ENCODE measurements around the gene IGSF9. TPM values are rescaled to one million over a fixed set of nuclear protein-coding genes. Genes with fewer than 3 reads are reported as not detected.

IGSF9 gene
- total RNA-seq, 1 donor from 2014 or later: 2.1 TPM

- Histone ChIP-seq H3K4me1 (ENCODE audit: insufficient read depth, low read length) (no peaks in the 10 kb centered on the region), H2AFZ (ENCODE audit: low read depth, low read length) (no peak overlapping the region), H3K9ac (ENCODE audit: low read length) (no peak overlapping the region), H3K79me2 (ENCODE audit: insufficient read depth, low read length) (peaks cover 13% of the 10 kb centered on the region), H3K27me3 (ENCODE audit: insufficient read depth, low read length) (no peaks in the 10 kb centered on the region), H3K36me3 (ENCODE audit: insufficient read depth, low read length) (no peaks in the 10 kb centered on the region), H3K9me3 (ENCODE audit: insufficient read depth, low read depth, low read length) (no peaks in the 10 kb centered on the region), H4K20me1 (ENCODE audit: insufficient read depth, low read length) (peaks cover 5% of the 10 kb centered on the region), H3K4me2 (ENCODE audit: low read length) (no peak overlapping the region), H3K4me3 (ENCODE audit: insufficient read depth, low read depth, low read length) (no peak overlapping the region), H3K27ac (ENCODE audit: low read depth, low read length) (no peak overlapping the region)
- H3K9me3 Mint-ChIP-seq (ENCODE audit: unreplicated experiment): no peaks in the 10 kb centered on the region
- H3K36me3 Mint-ChIP-seq (ENCODE audit: low read depth, unreplicated experiment): peaks cover 6% of the 10 kb centered on the region
- DNase-seq (ENCODE audit: low read depth) (no peak), FAIRE-seq (no peak)
- H3K27ac Mint-ChIP-seq (ENCODE audit: unreplicated experiment): no peak overlapping the region
- TF ChIP-seq CTCF (IDR thresholded peaks at IDR 0.05; ENCODE audit: insufficient read depth, low read depth, low read length) (no peak), EZH2 (IDR thresholded peaks at IDR 0.05; ENCODE audit: insufficient read depth, low read length) (no peak)
- peaks cover 10% of the 10 kb centered on the region for H3K4me1 Mint-ChIP-seq (ENCODE audit: low read depth, unreplicated experiment)
- H3K4me3 Mint-ChIP-seq (ENCODE audit: unreplicated experiment): no peak overlapping the region
- H3K27me3 Mint-ChIP-seq (ENCODE audit: low read depth, unreplicated experiment): peaks cover 24% of the 10 kb centered on the region
Measured at GRCh38 chr1:159929155-159930051, 16.0 kb downstream of the IGSF9 start.

DNA sequence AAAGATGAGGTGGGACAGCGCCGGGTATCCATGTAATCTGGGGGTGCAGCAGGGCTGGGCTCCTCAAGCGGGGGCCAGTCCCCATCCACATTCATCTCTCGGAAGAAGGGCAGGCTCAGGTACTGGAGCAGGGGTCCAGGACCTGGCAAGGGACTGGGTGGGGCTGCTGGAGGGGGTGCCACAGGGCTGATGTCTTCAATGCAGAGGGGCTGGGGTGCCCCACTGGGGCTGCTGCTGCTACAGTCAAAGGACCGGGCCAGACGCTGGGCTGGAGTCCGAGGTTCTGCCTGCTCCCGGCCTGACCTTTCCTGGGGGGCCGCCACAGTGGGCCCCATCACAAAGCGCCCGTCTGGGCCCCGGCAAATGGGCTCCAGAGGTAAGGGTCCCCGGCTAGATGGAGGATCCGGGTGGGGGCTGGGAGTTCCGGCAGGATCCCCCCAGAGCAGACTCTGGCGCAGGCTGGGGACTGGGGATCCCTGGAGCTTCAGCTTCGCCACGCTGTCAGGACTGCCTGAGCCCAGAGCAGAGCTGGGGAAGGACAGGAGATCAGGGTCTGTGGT, 16.8 kb downstream of the IGSF9 start:
- Histone ChIP-seq H3K9me3 (ENCODE audit: insufficient read depth, low read depth, low read length) (no peaks in the 10 kb centered on the region), H3K79me2 (ENCODE audit: insufficient read depth, low read length) (peaks cover 22% of the 10 kb centered on the region), H3K4me2 (ENCODE audit: low read length) (no peak overlapping the region), H4K20me1 (ENCODE audit: insufficient read depth, low read length) (peaks cover 6% of the 10 kb centered on the region), H3K4me3 (ENCODE audit: insufficient read depth, low read depth, low read length) (no peak overlapping the region), H3K36me3 (ENCODE audit: insufficient read depth, low read length) (no peaks in the 10 kb centered on the region), H3K27ac (ENCODE audit: low read depth, low read length) (no peak overlapping the region), H2AFZ (ENCODE audit: low read depth, low read length) (no peak overlapping the region), H3K9ac (ENCODE audit: low read length) (no peak overlapping the region), H3K4me1 (ENCODE audit: insufficient read depth, low read length) (peaks cover 4% of the 10 kb centered on the region), H3K27me3 (ENCODE audit: insufficient read depth, low read length) (no peaks in the 10 kb centered on the region)
- FAIRE-seq (no peak), DNase-seq (ENCODE audit: low read depth) (no peak)
- Mint-ChIP-seq H3K36me3 (ENCODE audit: low read depth, unreplicated experiment) (peaks cover 5% of the 10 kb centered on the region), H3K27me3 (ENCODE audit: low read depth, unreplicated experiment) (peaks cover 18% of the 10 kb centered on the region), H3K4me1 (ENCODE audit: low read depth, unreplicated experiment) (peaks cover 10% of the 10 kb centered on the region), H3K27ac (ENCODE audit: unreplicated experiment) (no peak overlapping the region), H3K4me3 (ENCODE audit: unreplicated experiment) (no peak overlapping the region), H3K9me3 (ENCODE audit: unreplicated experiment) (no peaks in the 10 kb centered on the region)
- TF ChIP-seq EZH2 (IDR thresholded peaks at IDR 0.05; ENCODE audit: insufficient read depth, low read length) (no peak), CTCF (IDR thresholded peaks at IDR 0.05; ENCODE audit: insufficient read depth, low read depth, low read length) (no peak)
